Neuronal stem cell (in vitro differentiated cells): ENCODE results near the gene ADK.
A peak's percentile ranks its signal among the peaks of the same experiment; 100 is the strongest.

ENCODE experiments used
- DNase-seq: peaks from one replicate; pipeline ENCODE4 v3.0.0-alpha.2; 2013; ENCODE audit warnings: low spot score
- H2AFZ ChIP-seq: one replicate; pipeline ENCODE4 v1.6.1; 2013; ENCODE audit warnings: mild to moderate bottlenecking, low read length, inconsistent platforms
- H2AK5ac ChIP-seq: 2 replicates; pipeline ENCODE4 v1.6.1; 2013; ENCODE audit warnings: low read depth, mild to moderate bottlenecking, inconsistent platforms, low read length, moderate library complexity, mixed read lengths
- H2BK120ac ChIP-seq: 2 replicates; pipeline ENCODE4 v1.6.1; 2013; ENCODE audit warnings: low read depth, mild to moderate bottlenecking, inconsistent platforms, low read length, moderate library complexity, mixed read lengths
- H2BK12ac ChIP-seq: one replicate; pipeline ENCODE4 v1.6.1; 2013; ENCODE audit warnings: low read length, inconsistent platforms
- H2BK15ac ChIP-seq: 2 replicates; pipeline ENCODE4 v1.6.1; 2013; ENCODE audit warnings: mild to moderate bottlenecking, low read length, inconsistent platforms, mixed read lengths
- H2BK5ac ChIP-seq: one replicate; pipeline ENCODE4 v1.6.1; 2013; ENCODE audit warnings: inconsistent platforms, mild to moderate bottlenecking, low read length, moderate library complexity
- H3K14ac ChIP-seq: one replicate; pipeline ENCODE4 v1.6.1; 2013; ENCODE audit warnings: low read length, inconsistent platforms
- H3K18ac ChIP-seq: 2 replicates; pipeline ENCODE4 v1.6.1; 2013; ENCODE audit warnings: low read length, inconsistent platforms
- H3K23ac ChIP-seq: 2 replicates; pipeline ENCODE4 v1.6.1; 2013; ENCODE audit warnings: low read depth, mild to moderate bottlenecking, mixed read lengths, low read length, inconsistent platforms; ENCODE audit not compliant: poor library complexity
- H3K27ac ChIP-seq: replicated peaks from 3 replicates; pipeline ENCODE4 v1.5.1; 2013; ENCODE audit warnings: low read length, inconsistent platforms
- H3K27me3 ChIP-seq, 3 experiments: 2 replicates each; pipeline ENCODE4 v1.6.1; 2013; ENCODE audit warnings: low read length in 3 of 3, mild to moderate bottlenecking in 2 of 3, inconsistent platforms in 1 of 3, low read depth in 1 of 3, mixed read lengths in 1 of 3, moderate library complexity in 1 of 3; ENCODE audit not compliant: control insufficient read depth in 3 of 3, insufficient read depth in 3 of 3
- H3K36me3 ChIP-seq, 2 donors: replicated peaks in 1 of 2; 2 replicates each; pipeline ENCODE4 v1.6.1; 2013; ENCODE audit warnings: low read length in 2 of 2; ENCODE audit not compliant: control insufficient read depth in 2 of 2, insufficient read depth in 2 of 2
- H3K4ac ChIP-seq: 2 replicates; pipeline ENCODE4 v1.6.1; 2013; ENCODE audit warnings: inconsistent platforms, mild to moderate bottlenecking, low read length, moderate library complexity
- H3K4me1 ChIP-seq, 2 donors: 1 replicate in 1 of 2; 2 replicates in 1 of 2; pipeline ENCODE4 v1.6.1; 2013; ENCODE audit warnings: low read length in 2 of 2, low read depth in 1 of 2; ENCODE audit not compliant: control insufficient read depth in 2 of 2, insufficient read depth in 1 of 2
- H3K4me2 ChIP-seq: one replicate; pipeline ENCODE4 v1.6.1; 2013; ENCODE audit warnings: mild to moderate bottlenecking, low read length, inconsistent platforms; ENCODE audit not compliant: insufficient read depth, poor library complexity, severe bottlenecking
- H3K4me3 ChIP-seq, 2 donors: 2 replicates each; pipeline ENCODE4 v1.5.1; 2013; ENCODE audit warnings: low read length in 2 of 2, mild to moderate bottlenecking in 2 of 2, inconsistent platforms in 1 of 2, moderate library complexity in 1 of 2
- H3K79me1 ChIP-seq: one replicate; pipeline ENCODE4 v1.6.1; 2013; ENCODE audit warnings: low read depth, mild to moderate bottlenecking, inconsistent platforms, low read length, moderate library complexity
- H3K9ac ChIP-seq: one replicate; pipeline ENCODE4 v1.6.1; 2013; ENCODE audit warnings: mild to moderate bottlenecking, low read depth, low read length, inconsistent platforms; ENCODE audit not compliant: poor library complexity
- H3K9me3 ChIP-seq, 2 donors: replicated peaks in 1 of 2; 2 replicates each; pipeline versions ENCODE3 to v1.6.1; 2013; ENCODE audit warnings: low read length in 2 of 2, mild to moderate bottlenecking in 2 of 2, inconsistent platforms in 1 of 2, low read depth in 1 of 2, mixed read lengths in 1 of 2, moderate library complexity in 1 of 2; ENCODE audit not compliant: control insufficient read depth in 2 of 2, insufficient read depth in 1 of 2
- H4K8ac ChIP-seq: one replicate; pipeline ENCODE4 v1.6.1; 2013; ENCODE audit warnings: low read depth, mild to moderate bottlenecking, inconsistent platforms, low read length, moderate library complexity
- H4K91ac ChIP-seq: one replicate; pipeline ENCODE4 v1.6.1; 2013; ENCODE audit warnings: low read length, low read depth, mild to moderate bottlenecking, inconsistent platforms; ENCODE audit not compliant: poor library complexity
- WGBS, 2 donors: extraction: QIAGEN DNeasy Blood & Tissue Kit; methylation state at CpG; one replicate each; pipeline ENCODE4 v1.1.7; 2013; ENCODE audit warnings: missing lambda C conversion rate in 2 of 2, mixed read lengths in 1 of 2; ENCODE audit not compliant: insufficient read length in 2 of 2, insufficient replicate concordance in 1 of 2; ENCODE audit errors: extremely low coverage in 2 of 2; 5-methylcytosine and 5-hydroxymethylcytosine counted together

ADK gene

GRCh38 chr10:74150204-74150989, 624 bp upstream of the ADK start, which contains the start of gene AP3M1:
Gene AP3M1, minus strand, starts transcription at chr10:74150828. Its CDS starts 12,449 bp downstream, at chr10:74138379.
- H2BK12ac ChIP-seq = peak within 1 kb of the TSS; percentile 34
- no peaks in the 10 kb centered on the region for H3K9me3 ChIP-seq
- H3K4ac ChIP-seq = no peak within 1 kb of the TSS
- H3K9ac ChIP-seq = peak within 1 kb of the TSS; percentile 96
- peak within 1 kb of the TSS; percentile 14 for H2AK5ac ChIP-seq
- H2AFZ ChIP-seq = peak within 1 kb of the TSS; percentile 91
- no CpG with 5 or more reads among the region's 32 CpGs for WGBS, 2 donors
- peak within 1 kb of the TSS; percentile 98 for H3K23ac ChIP-seq
- H3K4me3 ChIP-seq = peak within 1 kb of the TSS; percentile 69 to 91
- H4K8ac ChIP-seq = no peak within 1 kb of the TSS
- no peak within 1 kb of the TSS for H2BK120ac ChIP-seq
- peak within 1 kb of the TSS; percentile 69 for H3K4me2 ChIP-seq
- H3K36me3 ChIP-seq = peaks cover 0 to 25% of the 10 kb centered on the region in 2 donors
- peak within 1 kb of the TSS; percentile 96 for H3K18ac ChIP-seq
- peaks cover 0 to 7% of the 10 kb centered on the region in 2 donors for H3K4me1 ChIP-seq
- H4K91ac ChIP-seq = peak within 1 kb of the TSS; percentile 43
- peak within 1 kb of the TSS; percentile 99 for H3K14ac ChIP-seq
- H3K27me3 ChIP-seq = no peaks in the 10 kb centered on the region
- H3K79me1 ChIP-seq = peaks cover 5% of the 10 kb centered on the region
- peak within 1 kb of the TSS; percentile 94 for H2BK5ac ChIP-seq
- H2BK15ac ChIP-seq = peak within 1 kb of the TSS; percentile 71
- DNase-seq = no peak
- H3K27ac ChIP-seq = peak within 1 kb of the TSS; percentile 92

- Histone ChIP-seq H2BK120ac (no peak overlapping the region), H2BK12ac (no peak overlapping the region), H3K18ac (peak overlapping the region; percentile 96), H3K9me3 (no peaks in the 10 kb centered on the region), H2BK5ac (peak overlapping the region; percentile 94), H3K9ac (peak overlapping the region; percentile 9), H2AFZ (peak overlapping the region; percentile 91), H3K4ac (no peak overlapping the region), H3K27me3 (no peaks in the 10 kb centered on the region), H3K23ac (no peak overlapping the region), H4K91ac (no peak overlapping the region), H3K27ac (peak overlapping the region; percentile 92), H2BK15ac (no peak overlapping the region), H4K8ac (no peak overlapping the region), H2AK5ac (no peak overlapping the region), H3K36me3 (peaks cover 0 to 9% of the 10 kb centered on the region in 2 donors), H3K14ac (no peak overlapping the region), H3K4me2 (peak overlapping the region; percentile 69), H3K79me1 (peaks cover 5% of the 10 kb centered on the region), H3K4me1 (peaks cover 0 to 7% of the 10 kb centered on the region in 2 donors), H3K4me3 (peak overlapping the region; percentile 69 to 89)
- DNase-seq = no peak
- WGBS, 2 donors = no CpG with 5 or more reads among the region's 5 CpGs
Measured at GRCh38 chr10:74151879-74152722, 1.1 kb downstream of the ADK start.

DNA sequence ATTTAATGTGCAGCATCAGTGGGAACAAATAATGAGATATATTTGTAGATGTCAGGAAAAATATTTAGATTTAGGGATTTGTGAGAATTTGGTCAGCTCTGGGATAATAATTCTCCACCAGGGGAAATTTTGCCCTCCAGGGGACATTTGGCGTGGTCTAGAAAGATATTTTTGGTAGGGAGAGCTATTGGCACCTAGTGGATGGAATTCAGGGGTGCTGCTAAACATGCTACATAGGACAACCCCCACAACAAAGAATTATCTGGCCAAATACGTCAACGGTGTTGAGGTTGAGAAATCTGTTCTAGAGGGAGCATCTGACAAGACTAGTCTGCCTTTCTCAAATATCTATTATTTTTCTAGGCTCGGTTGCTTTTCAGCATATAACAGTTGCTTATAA, 2.1 kb downstream of the ADK start:
- Histone ChIP-seq H3K4me2 (no peak overlapping the region), H4K91ac (no peak overlapping the region), H2AK5ac (no peak overlapping the region), H3K9me3 (no peaks in the 10 kb centered on the region), H3K79me1 (peaks cover 5% of the 10 kb centered on the region), H3K18ac (no peak overlapping the region), H3K36me3 (peaks cover 0 to 1% of the 10 kb centered on the region in 2 donors), H3K14ac (no peak overlapping the region), H3K27me3 (no peaks in the 10 kb centered on the region), H2BK12ac (no peak overlapping the region), H3K4ac (no peak overlapping the region), H3K23ac (no peak overlapping the region), H3K9ac (no peak overlapping the region), H2BK120ac (no peak overlapping the region), H3K4me1 (peaks cover 0 to 7% of the 10 kb centered on the region in 2 donors), H4K8ac (no peak overlapping the region), H2AFZ (no peak overlapping the region), H2BK15ac (no peak overlapping the region), H2BK5ac (no peak overlapping the region), H3K4me3 (no peak overlapping the region), H3K27ac (no peak overlapping the region)
- WGBS, 2 donors = no CpG with 5 or more reads among the region's 4 CpGs
- DNase-seq = no peak

- H3K27me3 ChIP-seq = no peaks in the 10 kb centered on the region
- no CpG with 5 or more reads among the region's 4 CpGs for WGBS, 2 donors
- H4K8ac ChIP-seq = no peak overlapping the region
- H3K27ac ChIP-seq = no peak overlapping the region
- no peak overlapping the region for H3K18ac ChIP-seq
- no peak overlapping the region for H2AFZ ChIP-seq
- no peaks in the 10 kb centered on the region for H3K9me3 ChIP-seq
- H3K79me1 ChIP-seq = peaks cover 5% of the 10 kb centered on the region
- DNase-seq = no peak
- H3K36me3 ChIP-seq = no peaks in the 10 kb centered on the region
- no peak overlapping the region for H3K4ac ChIP-seq
- no peak overlapping the region for H3K23ac ChIP-seq
- no peak overlapping the region for H2BK12ac ChIP-seq
- H3K14ac ChIP-seq = no peak overlapping the region
- no peak overlapping the region for H4K91ac ChIP-seq
- no peak overlapping the region for H3K9ac ChIP-seq
- no peak overlapping the region for H2BK120ac ChIP-seq
- H2BK15ac ChIP-seq = no peak overlapping the region
- H2AK5ac ChIP-seq = no peak overlapping the region
- H3K4me3 ChIP-seq = no peak overlapping the region
- no peak overlapping the region for H2BK5ac ChIP-seq
- peaks cover 0 to 7% of the 10 kb centered on the region in 2 donors for H3K4me1 ChIP-seq
- H3K4me2 ChIP-seq = no peak overlapping the region
Measured at GRCh38 chr10:74153676-74154075, 2.7 kb downstream of the ADK start.
